ENCODE measurements around the gene ZNF516. TPM values are rescaled to one million over a fixed set of nuclear protein-coding genes. Genes with fewer than 3 reads are reported as not detected.

Gene ZNF516
- total RNA-seq, 1 experiment from 2014 or later = 25.5 TPM

- TF ChIP-seq, protein P1, sequence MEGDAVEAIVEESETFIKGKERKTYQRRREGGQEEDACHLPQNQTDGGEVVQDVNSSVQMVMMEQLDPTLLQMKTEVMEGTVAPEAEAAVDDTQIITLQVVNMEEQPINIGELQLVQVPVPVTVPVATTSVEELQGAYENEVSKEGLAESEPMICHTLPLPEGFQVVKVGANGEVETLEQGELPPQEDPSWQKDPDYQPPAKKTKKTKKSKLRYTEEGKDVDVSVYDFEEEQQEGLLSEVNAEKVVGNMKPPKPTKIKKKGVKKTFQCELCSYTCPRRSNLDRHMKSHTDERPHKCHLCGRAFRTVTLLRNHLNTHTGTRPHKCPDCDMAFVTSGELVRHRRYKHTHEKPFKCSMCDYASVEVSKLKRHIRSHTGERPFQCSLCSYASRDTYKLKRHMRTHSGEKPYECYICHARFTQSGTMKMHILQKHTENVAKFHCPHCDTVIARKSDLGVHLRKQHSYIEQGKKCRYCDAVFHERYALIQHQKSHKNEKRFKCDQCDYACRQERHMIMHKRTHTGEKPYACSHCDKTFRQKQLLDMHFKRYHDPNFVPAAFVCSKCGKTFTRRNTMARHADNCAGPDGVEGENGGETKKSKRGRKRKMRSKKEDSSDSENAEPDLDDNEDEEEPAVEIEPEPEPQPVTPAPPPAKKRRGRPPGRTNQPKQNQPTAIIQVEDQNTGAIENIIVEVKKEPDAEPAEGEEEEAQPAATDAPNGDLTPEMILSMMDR (IDR thresholded peaks at IDR 0.05; ENCODE audit: insufficient read depth in 1 of 2, low read depth in 1 of 2, low read length in 1 of 2, severe bottlenecking in 1 of 2, unreplicated experiment in 1 of 2) = no peak
- H3K9me3 Mint-ChIP-seq (ENCODE audit: unreplicated experiment) = no peaks in the 10 kb centered on the region
- no peak for DNase-seq
- no peak overlapping the region for H3K4me3 Mint-ChIP-seq (ENCODE audit: unreplicated experiment)
- H3K36me3 Mint-ChIP-seq (ENCODE audit: insufficient read depth, unreplicated experiment) = peaks cover 6% of the 10 kb centered on the region
- no peaks in the 10 kb centered on the region for H3K27me3 ChIP-seq (replicated peaks; ENCODE audit: control insufficient read depth, insufficient read depth, low read length)
- no TSS peak for BruUV-seq (replicated peaks)
- no peaks in the 10 kb centered on the region for H3K36me3 ChIP-seq (ENCODE audit: control insufficient read depth, insufficient read depth, low read length)
- intact Hi-C loops (cut with micrococcal nuclease; ENCODE audit: unreplicated experiment) = loop anchor here (1.0 kb wide), 4 partner anchors 26 to 309 kb away; no protein-coding TSS in a partner anchor
- CTCF ChIA-PET = interaction anchor here (1.1 kb wide), 1 partner anchor 310 kb away, joined by 3 read pairs; no protein-coding TSS in a partner anchor
- H3K4me1 ChIP-seq = no peaks in the 10 kb centered on the region
- POLR2A ChIA-PET = no interaction called here
- H3K4me1 Mint-ChIP-seq (ENCODE audit: low read depth, unreplicated experiment) = no peaks in the 10 kb centered on the region
- H3K9me3 ChIP-seq = no peaks in the 10 kb centered on the region
- no peak overlapping the region for H3K27ac Mint-ChIP-seq (ENCODE audit: unreplicated experiment)
- no peak overlapping the region for H3K4me3 ChIP-seq (ENCODE audit: low read depth, low read length)
- no peaks in the 10 kb centered on the region for H3K27me3 Mint-ChIP-seq (ENCODE audit: insufficient read depth, unreplicated experiment)
These were observed 95.2 kb downstream of the ZNF516 start for GRCh38 chr18:76399613-76400391.

- peaks cover 6% of the 10 kb centered on the region for H3K36me3 Mint-ChIP-seq (ENCODE audit: insufficient read depth, unreplicated experiment)
- ChIA-PET POLR2A (no interaction called here), CTCF (interaction anchor here (0.5 to 1.1 kb wide), 2 partner anchors 94 to 311 kb away, joined by 3 read pairs; no protein-coding TSS in a partner anchor)
- H3K4me1 ChIP-seq = no peaks in the 10 kb centered on the region
- no peak overlapping the region for H3K27ac Mint-ChIP-seq (ENCODE audit: unreplicated experiment)
- H3K36me3 ChIP-seq (ENCODE audit: control insufficient read depth, insufficient read depth, low read length) = no peaks in the 10 kb centered on the region
- BruUV-seq (replicated peaks) = no TSS peak
- intact Hi-C loops (cut with micrococcal nuclease; ENCODE audit: unreplicated experiment) = loop anchor here (1.0 kb wide), 4 partner anchors 27 to 310 kb away; no protein-coding TSS in a partner anchor
- no peaks in the 10 kb centered on the region for H3K27me3 Mint-ChIP-seq (ENCODE audit: insufficient read depth, unreplicated experiment)
- no peak overlapping the region for H3K4me3 Mint-ChIP-seq (ENCODE audit: unreplicated experiment)
- no peaks in the 10 kb centered on the region for H3K9me3 Mint-ChIP-seq (ENCODE audit: unreplicated experiment)
- H3K27me3 ChIP-seq (replicated peaks; ENCODE audit: control insufficient read depth, insufficient read depth, low read length) = no peaks in the 10 kb centered on the region
- peak; percentile 42 to 67 for DNase-seq
- H3K4me1 Mint-ChIP-seq (ENCODE audit: low read depth, unreplicated experiment) = no peaks in the 10 kb centered on the region
- H3K4me3 ChIP-seq (ENCODE audit: low read depth, low read length) = no peak overlapping the region
- no peaks in the 10 kb centered on the region for H3K9me3 ChIP-seq
- TF ChIP-seq, protein P1 (IDR thresholded peaks at IDR 0.05; ENCODE audit: insufficient read depth in 1 of 2, low read depth in 1 of 2, low read length in 1 of 2, severe bottlenecking in 1 of 2, unreplicated experiment in 1 of 2) = peak; percentile 53 to 68
These were observed 96.0 kb downstream of the ZNF516 start for GRCh38 chr18:76398896-76399612.

DNA sequence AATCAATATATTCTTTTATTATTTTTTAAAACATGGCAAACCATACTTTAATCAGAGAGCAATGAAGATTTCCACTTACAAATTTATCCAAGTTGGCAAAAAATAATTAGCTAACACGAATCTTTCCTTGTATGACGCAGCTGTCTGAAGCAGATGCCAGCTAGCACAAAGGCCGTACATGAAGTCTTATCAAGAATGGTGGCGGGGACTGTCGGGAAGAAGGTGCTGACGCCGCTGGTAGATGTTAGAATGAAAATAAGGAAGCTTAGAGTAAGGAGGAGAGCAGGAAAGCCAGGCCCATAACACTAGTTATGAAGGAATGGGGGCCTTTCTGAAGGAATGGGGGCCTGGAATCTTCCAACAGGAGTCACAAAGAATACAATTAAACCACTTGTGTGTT lies 96.7 kb downstream of the ZNF516 start:
- TF ChIP-seq, protein P1 (IDR thresholded peaks at IDR 0.05; ENCODE audit: insufficient read depth in 1 of 2, low read depth in 1 of 2, low read length in 1 of 2, severe bottlenecking in 1 of 2, unreplicated experiment in 1 of 2) = no peak
- no peaks in the 10 kb centered on the region for H3K36me3 ChIP-seq (ENCODE audit: control insufficient read depth, insufficient read depth, low read length)
- H3K4me3 ChIP-seq (ENCODE audit: low read depth, low read length) = no peak overlapping the region
- Mint-ChIP-seq H3K27me3 (ENCODE audit: insufficient read depth, unreplicated experiment) (no peaks in the 10 kb centered on the region), H3K36me3 (ENCODE audit: insufficient read depth, unreplicated experiment) (peaks cover 6% of the 10 kb centered on the region), H3K4me3 (ENCODE audit: unreplicated experiment) (no peak overlapping the region), H3K4me1 (ENCODE audit: low read depth, unreplicated experiment) (no peaks in the 10 kb centered on the region), H3K9me3 (ENCODE audit: unreplicated experiment) (no peaks in the 10 kb centered on the region), H3K27ac (ENCODE audit: unreplicated experiment) (no peak overlapping the region)
- intact Hi-C loops (cut with micrococcal nuclease; ENCODE audit: unreplicated experiment) = no loop called here
- H3K9me3 ChIP-seq = no peaks in the 10 kb centered on the region
- BruUV-seq (replicated peaks) = no TSS peak
- ChIA-PET POLR2A (no interaction called here), CTCF (interaction anchor here (0.5 to 1.1 kb wide), 2 partner anchors 95 to 312 kb away, joined by 3 read pairs; no protein-coding TSS in a partner anchor)
- H3K27me3 ChIP-seq (replicated peaks; ENCODE audit: control insufficient read depth, insufficient read depth, low read length) = no peaks in the 10 kb centered on the region
- no peaks in the 10 kb centered on the region for H3K4me1 ChIP-seq
- DNase-seq = no peak

Measured in Caco-2 (cell line).